Motor neuron (in vitro differentiated cells): Measurements from ENCODE around the gene NTHL1. TPM values are rescaled to one million over a fixed set of nuclear protein-coding genes. Genes with fewer than 3 reads are reported as not detected.
A peak's percentile ranks its signal among the peaks of the same experiment; 100 is the strongest.
"Not testable (repeated sequence)": the region's sequence is repeated elsewhere in the genome, so short reads cannot be mapped to it uniquely, and the experiment has no call there.

Experiments used
- ATAC-seq, 8 experiments: fragments of 200-7000 bp; cut with Tn5 transposase; replicated peaks in 6 of 8; 2 replicates each; pipeline ENCODE4 v1.8.0; 2021; ENCODE audit warnings: mild to moderate bottlenecking in 8 of 8, moderate library complexity in 8 of 8
- H3K27ac ChIP-seq, 2 donors: fragments of 250-450 bp; sonication (Bioruptor Pico); 2 replicates each; pipeline ENCODE4 v1.9.0; 2021; ENCODE audit warnings: antibody characterized with exemption in 2 of 2, mild to moderate bottlenecking in 2 of 2, moderate library complexity in 1 of 2
- H3K4me1 ChIP-seq, 2 donors: fragments of 250-450 bp; sonication (Bioruptor Pico); replicated peaks in 1 of 2; 2 replicates each; pipeline ENCODE4 v1.6.1; 2021; ENCODE audit warnings: antibody characterized with exemption in 2 of 2, mild to moderate bottlenecking in 2 of 2, moderate library complexity in 1 of 2
- H3K4me3 ChIP-seq, 5 donors: fragments of 250-450 bp; sonication (Bioruptor Pico); 2 replicates each; pipeline ENCODE4 v1.9.0; 2021; ENCODE audit warnings: antibody characterized with exemption in 5 of 5, mild to moderate bottlenecking in 5 of 5, moderate library complexity in 4 of 5
- WGBS, 10 experiments: fragments of 450-650 bp; shearing (Covaris generic); methylation state at CpG; one replicate each; pipeline ENCODE4 v1.0.0; 2022; 5-methylcytosine and 5-hydroxymethylcytosine counted together
- in situ Hi-C, 9 experiments: fragments of 400-800 bp; cut with MboI; loops; one replicate each; pipeline ENCODE4 v1.15.0; 2021; ENCODE audit warnings: low sequenced_read_pairs in 9 of 9, low pct_unique_long_range_greater_than_20kb in 2 of 9; ENCODE audit not compliant: unreplicated experiment in 9 of 9
- total RNA-seq, 8 experiments: library from RNA; unstranded; fragments of 300-600 nt; gene quantifications; 2 replicates each; pipeline versions ENCODE4 v1.2.3 to v1.2.4, GENCODE V29; 2022

NTHL1 gene
- total RNA-seq, 8 experiments from 2014 or later: 13.0 to 28.3 (median 18.8) TPM

DNA sequence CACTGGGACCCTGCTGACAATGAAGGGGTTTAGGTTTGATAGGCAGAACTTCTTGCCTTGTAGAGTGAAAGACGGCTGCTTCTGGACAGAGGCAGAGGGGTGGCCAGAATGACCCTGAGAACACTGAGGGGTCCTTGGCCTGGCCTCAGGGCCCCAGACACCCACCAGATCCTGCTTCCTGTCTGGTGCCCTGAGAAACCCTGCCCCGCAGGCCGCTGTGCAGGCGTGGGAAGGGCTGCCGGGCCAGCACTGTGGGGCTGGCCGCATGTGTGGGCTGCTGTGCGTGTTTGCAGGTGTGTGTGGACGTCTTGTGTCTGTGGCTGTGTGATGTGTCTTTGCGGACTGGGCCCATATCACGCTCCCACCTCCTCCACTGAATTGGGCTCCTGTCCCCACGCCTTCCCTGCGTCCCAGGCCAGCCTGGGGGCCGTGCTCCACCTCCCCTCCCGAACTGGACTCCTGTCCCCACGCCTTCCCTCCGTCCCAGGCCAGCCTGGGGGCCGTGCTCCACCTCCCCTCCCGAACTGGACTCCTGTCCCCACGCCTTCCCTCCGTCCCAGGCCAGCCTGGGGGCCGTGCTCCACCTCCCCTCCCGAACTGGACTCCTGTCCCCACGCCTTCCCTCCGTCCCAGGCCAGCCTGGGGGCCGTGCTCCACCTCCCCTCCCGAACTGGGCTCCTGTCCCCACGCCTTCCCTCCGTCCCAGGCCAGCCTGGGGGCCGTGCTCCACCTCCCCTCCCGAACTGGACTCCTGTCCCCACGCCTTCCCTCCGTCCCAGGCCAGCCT is 13.5 kb downstream of the NTHL1 start:
- 80% methylated on average over 1 of the region's 32 CpGs; no CpG with 5 or more reads in 9 of the 10 experiments for WGBS, 10 experiments
- H3K4me1 ChIP-seq: peaks cover 13 to 16% of the 10 kb centered on the region in 2 donors
- not testable (repeated sequence) for H3K4me3 ChIP-seq, H3K27ac ChIP-seq
- in situ Hi-C loops: loop anchor here in 1 of 9 experiments (25.0 kb wide), 1 partner anchor 103 kb away; the partner anchor contains the start of genes PKD1 and RAB26
- ATAC-seq: peak in 2 of 8 experiments; percentile 4

GRCh38 chr16:2033057-2033908 is 14.4 kb downstream of the NTHL1 start:
- 0 to 68% (median 34%) methylated on average over 1 to 3 of the region's 37 CpGs; no CpG with 5 or more reads in 6 of the 10 experiments for WGBS, 10 experiments
- no peak overlapping the region for H3K27ac ChIP-seq
- peak; percentile 30 to 88 (median 71) for ATAC-seq
- no peak overlapping the region for H3K4me3 ChIP-seq
- peaks cover 5 to 12% of the 10 kb centered on the region in 2 donors for H3K4me1 ChIP-seq
- in situ Hi-C loops: loop anchor here in 1 of 9 experiments (25.0 kb wide), 1 partner anchor 104 kb away; the partner anchor contains the start of genes PKD1 and RAB26

GRCh38 chr16:2032285-2033056 is 15.2 kb downstream of the NTHL1 start:
- Histone ChIP-seq H3K4me3 (no peak overlapping the region), H3K4me1 (peaks cover 6 to 12% of the 10 kb centered on the region in 2 donors)
- in situ Hi-C loops: loop anchor here in 1 of 9 experiments (25.0 kb wide), 1 partner anchor 105 kb away; the partner anchor contains the start of genes PKD1 and RAB26

GRCh38 chr16:2031081-2031577 is 16.5 kb downstream of the NTHL1 start:
- 84 to 100% (median 94%) methylated on average over 1 to 4 of the region's 11 CpGs; no CpG with 5 or more reads in 6 of the 10 experiments for WGBS, 10 experiments
- no peak overlapping the region for H3K27ac ChIP-seq

More at GRCh38 chr16:2032285-2033056, 15.2 kb downstream of the NTHL1 start:
- peak in 5 of 8 experiments; percentile 1 to 14 (median 5) for ATAC-seq
- H3K27ac ChIP-seq: no peak overlapping the region
- WGBS, 10 experiments: 60 to 100% methylated on average over 1 of the region's 15 CpGs; no CpG with 5 or more reads in 8 of the 10 experiments

GRCh38 chr16:2030036-2030435 is 17.6 kb downstream of the NTHL1 start:
- in situ Hi-C loops: loop anchor here in 1 of 9 experiments (25.0 kb wide), 1 partner anchor 107 kb away; the partner anchor contains the start of genes PKD1 and RAB26

More at GRCh38 chr16:2031081-2031577, 16.5 kb downstream of the NTHL1 start:
- in situ Hi-C loops: loop anchor here in 1 of 9 experiments (25.0 kb wide), 1 partner anchor 106 kb away; the partner anchor contains the start of genes PKD1 and RAB26
- Histone ChIP-seq H3K4me1 (peaks cover 11 to 12% of the 10 kb centered on the region in 2 donors), H3K4me3 (no peak overlapping the region)
- no peak for ATAC-seq

GRCh38 chr16:2029350-2029749 is 18.3 kb downstream of the NTHL1 start:
- WGBS, 10 experiments: no CpG with 5 or more reads among the region's 22 CpGs
- in situ Hi-C loops: loop anchor here in 3 of 9 experiments (10.0 to 25.0 kb wide), 2 partner anchors 108 to 115 kb away; partner anchors contain the start of genes RAB26 (in 3 of the 3) and PKD1 (in 1 of the 3)
- Histone ChIP-seq H3K4me3 (no peak overlapping the region), H3K27ac (no peak overlapping the region), H3K4me1 (peaks cover 5 to 6% of the 10 kb centered on the region in 2 donors)
- ATAC-seq: no peak

More at GRCh38 chr16:2030036-2030435, 17.6 kb downstream of the NTHL1 start:
- 32 to 100% methylated on average over 1 to 5 of the region's 11 CpGs; no CpG with 5 or more reads in 8 of the 10 experiments for WGBS, 10 experiments
- ATAC-seq: no peak
- no peak overlapping the region for H3K4me3 ChIP-seq
- H3K27ac ChIP-seq: no peak overlapping the region
- peaks cover 5 to 6% of the 10 kb centered on the region in 2 donors for H3K4me1 ChIP-seq

DNA sequence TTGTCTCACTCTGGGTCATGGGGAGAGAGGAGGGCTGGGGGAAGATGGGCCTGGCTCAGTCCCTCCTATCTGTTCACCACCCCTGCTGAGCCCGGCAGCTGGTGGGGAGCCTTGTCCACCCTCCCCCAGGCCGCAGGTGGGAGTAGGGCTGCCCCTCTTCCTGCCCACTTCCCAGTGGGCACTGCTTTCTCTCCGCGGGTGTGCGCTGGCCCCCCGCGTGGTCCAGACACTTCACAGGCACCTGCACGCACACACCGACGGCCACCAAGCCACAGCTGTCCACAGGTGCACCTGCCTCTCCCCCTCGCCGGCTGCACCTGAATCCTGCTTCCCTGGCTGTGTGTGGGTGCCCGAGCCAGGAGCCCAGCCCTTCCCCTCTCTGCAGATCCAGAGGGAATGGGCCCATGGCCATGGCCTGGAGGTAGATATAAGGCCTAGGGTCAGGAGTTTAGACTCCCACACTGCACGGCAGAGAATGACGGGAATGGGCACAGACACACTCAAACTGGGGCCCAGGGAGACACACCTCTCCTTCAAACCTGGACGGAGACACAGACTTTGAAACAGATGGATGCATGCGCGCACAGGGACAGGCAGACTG is 18.9 kb downstream of the NTHL1 start:
- Histone ChIP-seq H3K4me3 (no peak overlapping the region), H3K4me1 (peaks cover 6 to 9% of the 10 kb centered on the region in 2 donors), H3K27ac (no peak overlapping the region)
- ATAC-seq: no peak
- WGBS, 10 experiments: 88 to 100% methylated on average over 2 to 3 of the region's 18 CpGs; no CpG with 5 or more reads in 8 of the 10 experiments
- in situ Hi-C loops: loop anchor here in 3 of 9 experiments (10.0 to 25.0 kb wide), 2 partner anchors 109 to 116 kb away; partner anchors contain the start of genes RAB26 (in 3 of the 3) and PKD1 (in 1 of the 3)

- H3K4me3 ChIP-seq: peak overlapping the region in 1 of 5 donors; percentile 44
- H3K27ac ChIP-seq: no peak overlapping the region
- peaks cover 6 to 11% of the 10 kb centered on the region in 2 donors for H3K4me1 ChIP-seq
- no peak for ATAC-seq
- in situ Hi-C loops: loop anchor here in 3 of 9 experiments (10.0 to 25.0 kb wide), 2 partner anchors 109 to 117 kb away; partner anchors contain the start of genes RAB26 (in 3 of the 3) and PKD1 (in 1 of the 3)
- WGBS, 10 experiments: 67% methylated on average over 1 of the region's 3 CpGs; no CpG with 5 or more reads in 9 of the 10 experiments
Measured at GRCh38 chr16:2028146-2028545, 19.5 kb downstream of the NTHL1 start.

- peaks cover 11 to 18% of the 10 kb centered on the region in 2 donors for H3K4me1 ChIP-seq
- 18 to 33% (median 20%) methylated on average over 1 to 3 of the region's 76 CpGs; no CpG with 5 or more reads in 7 of the 10 experiments for WGBS, 10 experiments
Measured at GRCh38 chr16:2027024-2028010, 20.3 kb downstream of the NTHL1 start.

GRCh38 chr16:2026461-2027023 is 21.1 kb downstream of the NTHL1 start, which contains the start of gene NHERF2:
Gene NHERF2, plus strand, starts transcription at chr16:2026902. Its CDS starts 104 bp downstream, at chr16:2027006.
- in situ Hi-C loops: loop anchor here in 3 of 9 experiments (10.0 to 25.0 kb wide), 2 partner anchors 111 to 118 kb away; partner anchors contain the start of genes RAB26 (in 3 of the 3) and PKD1 (in 1 of the 3)
- peaks cover 11 to 18% of the 10 kb centered on the region in 2 donors for H3K4me1 ChIP-seq
- WGBS, 10 experiments: no CpG with 5 or more reads among the region's 59 CpGs
- peak within 1 kb of the TSS; percentile 35 to 44 (median 40) for H3K4me3 ChIP-seq
- peak within 1 kb of the TSS in 1 of 2 donors; percentile 27 for H3K27ac ChIP-seq
- ATAC-seq: peak; percentile 1 to 35 (median 6)

More at GRCh38 chr16:2027024-2028010, 20.3 kb downstream of the NTHL1 start:
- peak; percentile 1 to 19 (median 6) for ATAC-seq
- H3K27ac ChIP-seq: peak overlapping the region in 1 of 2 donors; percentile 27
- in situ Hi-C loops: loop anchor here in 3 of 9 experiments (10.0 to 25.0 kb wide), 2 partner anchors 110 to 117 kb away; partner anchors contain the start of genes RAB26 (in 3 of the 3) and PKD1 (in 1 of the 3)
- peak overlapping the region; percentile 35 to 44 (median 40) for H3K4me3 ChIP-seq
